B cell (primary cell): ENCODE results near the gene SS18L1.

Experiments
- EZH2 ChIP-seq: IDR thresholded peaks from 2 replicates; pipeline ENCODE4 v1.6.1; 2012; ENCODE audit warnings: borderline replicate concordance, low read depth, mild to moderate bottlenecking, moderate library complexity, low read length; ENCODE audit not compliant: insufficient read depth, poor library complexity, severe bottlenecking
- TF ChIP-seq, protein P1 (sequence below): fragments of 200-600 bp; IDR thresholded peaks from one replicate; pipeline ENCODE4 v1.8.0; 2022; ENCODE audit warnings: antibody characterized with exemption, mild to moderate bottlenecking

DNA sequence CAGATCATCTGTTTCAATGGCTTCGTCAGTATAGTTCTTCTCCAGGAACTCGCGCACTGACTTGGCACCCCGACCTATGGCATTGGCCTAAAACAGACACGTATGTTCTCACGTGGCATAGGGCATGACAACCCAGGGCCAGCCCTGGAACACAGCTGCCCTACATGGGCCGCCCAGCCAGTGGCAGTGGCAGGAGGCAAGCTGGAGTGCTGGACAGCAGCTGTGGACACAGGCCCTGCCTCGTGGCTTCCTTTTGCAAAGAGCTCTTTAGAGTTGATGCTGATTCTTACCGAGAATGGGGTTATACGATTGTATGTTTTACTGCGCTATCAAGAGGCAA lies 5.4 kb upstream of the SS18L1 start:
- TF ChIP-seq, protein P1, sequence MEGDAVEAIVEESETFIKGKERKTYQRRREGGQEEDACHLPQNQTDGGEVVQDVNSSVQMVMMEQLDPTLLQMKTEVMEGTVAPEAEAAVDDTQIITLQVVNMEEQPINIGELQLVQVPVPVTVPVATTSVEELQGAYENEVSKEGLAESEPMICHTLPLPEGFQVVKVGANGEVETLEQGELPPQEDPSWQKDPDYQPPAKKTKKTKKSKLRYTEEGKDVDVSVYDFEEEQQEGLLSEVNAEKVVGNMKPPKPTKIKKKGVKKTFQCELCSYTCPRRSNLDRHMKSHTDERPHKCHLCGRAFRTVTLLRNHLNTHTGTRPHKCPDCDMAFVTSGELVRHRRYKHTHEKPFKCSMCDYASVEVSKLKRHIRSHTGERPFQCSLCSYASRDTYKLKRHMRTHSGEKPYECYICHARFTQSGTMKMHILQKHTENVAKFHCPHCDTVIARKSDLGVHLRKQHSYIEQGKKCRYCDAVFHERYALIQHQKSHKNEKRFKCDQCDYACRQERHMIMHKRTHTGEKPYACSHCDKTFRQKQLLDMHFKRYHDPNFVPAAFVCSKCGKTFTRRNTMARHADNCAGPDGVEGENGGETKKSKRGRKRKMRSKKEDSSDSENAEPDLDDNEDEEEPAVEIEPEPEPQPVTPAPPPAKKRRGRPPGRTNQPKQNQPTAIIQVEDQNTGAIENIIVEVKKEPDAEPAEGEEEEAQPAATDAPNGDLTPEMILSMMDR: no peak
- no peak for TF ChIP-seq EZH2
